ENCODE data around the gene CEP83.

CEP83 gene

DNA sequence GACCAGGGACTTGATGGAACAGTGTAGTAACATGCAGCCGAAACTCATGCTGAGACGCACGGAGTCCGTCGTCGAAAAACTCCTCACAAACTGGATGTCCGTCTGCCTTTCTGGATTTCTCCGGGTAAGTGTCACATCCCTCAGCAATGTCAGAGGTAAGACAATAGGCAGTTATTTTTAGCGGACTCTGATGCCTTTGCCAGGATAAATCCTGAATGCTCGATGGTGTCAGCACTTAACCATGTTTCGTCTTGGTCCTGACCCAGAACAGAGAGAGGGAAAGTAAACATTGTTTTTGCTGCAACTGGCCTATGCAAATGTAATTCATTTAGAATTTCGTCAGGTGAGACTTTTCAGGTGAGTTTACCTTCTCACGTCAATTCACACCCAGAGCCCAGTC is 198.9 kb downstream of the CEP83 start:
- FAIRE-seq (no peak), DNase-seq (ENCODE audit: insufficient read length, low spot score) (no peak)
- no peak for TF ChIP-seq POLR2A (IDR thresholded peaks at IDR 0.05; ENCODE audit: low read depth, low read length)

DNA sequence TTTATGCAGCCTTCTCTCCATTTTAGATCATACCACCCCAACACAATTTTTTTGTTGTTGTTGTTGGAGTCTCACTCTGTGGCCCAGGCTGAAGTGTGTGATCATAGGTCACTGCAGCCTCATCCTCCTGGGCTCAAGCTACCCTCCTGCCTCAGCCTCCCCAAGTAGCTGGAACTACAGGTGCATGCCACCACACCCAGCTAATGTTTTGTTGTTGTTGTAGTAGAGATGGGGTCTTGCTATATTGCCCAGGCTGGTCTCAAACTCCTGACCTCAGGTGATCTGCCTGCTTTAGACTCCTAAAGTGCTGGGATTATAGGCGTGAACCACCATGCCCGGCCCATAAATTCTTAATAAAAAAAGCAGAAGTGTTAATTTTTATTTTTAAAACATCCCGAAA is 199.7 kb downstream of the CEP83 start:
- no peak for DNase-seq (ENCODE audit: insufficient read length, low spot score)
- no peak for FAIRE-seq
- TF ChIP-seq POLR2A (IDR thresholded peaks at IDR 0.05; ENCODE audit: low read depth, low read length), result no peak

DNA sequence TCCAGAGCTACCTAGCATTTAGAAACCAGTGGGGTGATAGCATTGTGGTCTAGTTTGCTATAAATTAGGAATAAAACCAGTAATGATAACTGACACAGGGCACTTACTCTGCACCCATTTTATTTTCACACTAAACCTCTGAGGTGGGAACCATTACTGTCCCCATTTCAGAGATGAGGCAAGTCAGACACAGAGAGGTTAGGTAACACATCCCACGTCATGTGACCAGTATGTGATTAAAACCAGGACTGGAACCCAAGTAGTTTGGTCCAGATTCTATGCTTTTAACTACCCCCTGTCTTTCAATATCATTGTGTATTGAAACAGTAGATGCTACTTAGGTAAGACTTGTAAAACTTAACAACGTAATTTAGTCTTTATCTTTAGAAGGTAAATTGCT is 201.1 kb downstream of the CEP83 start:
- DNase-seq (ENCODE audit: insufficient read length, low spot score) (no peak), FAIRE-seq (no peak)

More for the DNA sequence above, 201.1 kb downstream of the CEP83 start:
- TF ChIP-seq POLR2A (IDR thresholded peaks at IDR 0.05; ENCODE audit: low read depth, low read length), result no peak
